ENCODE measurements around the gene CSF2RB. TPM values are rescaled to one million over a fixed set of nuclear protein-coding genes. Genes with fewer than 3 reads are reported as not detected.
A peak's percentile ranks its signal among the peaks of the same experiment; 100 is the strongest.

The CSF2RB gene
- total and polyA plus RNA-seq, 2 experiments from 2014 or later: 2.6 to 4.1 TPM

DNA sequence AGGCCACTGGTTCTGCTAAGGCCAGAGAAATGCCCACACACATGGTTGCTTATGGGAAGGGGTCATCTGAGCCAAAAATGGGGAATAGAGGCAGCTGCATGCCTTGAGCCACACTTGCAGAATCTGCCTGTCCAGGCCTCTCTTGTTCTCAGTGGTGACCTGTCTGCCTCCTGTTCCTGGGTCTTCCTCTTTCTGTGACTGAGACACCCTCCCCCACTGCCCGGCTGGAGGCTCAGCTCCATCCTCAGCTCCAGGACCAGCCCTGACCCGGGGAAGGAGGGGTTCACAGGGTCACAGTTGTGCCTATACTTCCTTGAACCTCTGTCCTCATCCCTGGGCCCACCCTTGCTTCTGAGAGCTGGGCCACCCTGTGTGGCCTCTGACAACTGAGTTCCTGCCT, 52.3 kb downstream of the CSF2RB start:
- no peaks in the 10 kb centered on the region for H4K20me1 ChIP-seq (ENCODE audit: insufficient read depth)
- peaks cover 28% of the 10 kb centered on the region; the same call in 1 of the 2 replicates for H3K27me3 ChIP-seq (replicated peaks; ENCODE audit: insufficient read depth)
- H3K9me2 ChIP-seq (ENCODE audit: insufficient read depth): no peaks in the 10 kb centered on the region
- H3K79me2 ChIP-seq (ENCODE audit: insufficient read depth): no peaks in the 10 kb centered on the region
- no peaks in the 10 kb centered on the region for H3F3A ChIP-seq (ENCODE audit: insufficient read depth)
- H3K4me3 ChIP-seq: no peak overlapping the region
- TF ChIP-seq EZH2phosphoT487 (IDR thresholded peaks at IDR 0.05; ENCODE audit: insufficient read depth, low read depth) (no peak), EZH2 (IDR thresholded peaks at IDR 0.05; ENCODE audit: insufficient read depth, poor library complexity, severe bottlenecking) (no peak)
- no peaks in the 10 kb centered on the region for H3K36me3 ChIP-seq (ENCODE audit: low read depth)
- H2AFZ ChIP-seq: no peak overlapping the region
- H3K9me3 ChIP-seq (ENCODE audit: low read depth): no peaks in the 10 kb centered on the region
- H3K9ac ChIP-seq: no peak overlapping the region
- H3K4me1 ChIP-seq (ENCODE audit: insufficient read depth): 0 out of 2 replicates have a peak, but pooled peaks cover 3% of the 10 kb centered on the region
- 30 to 38% methylated on average over 2 of the region's 2 CpGs for WGBS, 2 experiments (ENCODE audit: low coverage in 1 of 2, low lambda C conversion rate in 2 of 2, missing lambda C conversion rate in 2 of 2)
- DNase-seq: no peak
- in situ Hi-C loops (cut with MboI): no loop called here
- no peak overlapping the region for H3K27ac ChIP-seq
- H3K4me2 ChIP-seq (ENCODE audit: unreplicated experiment): no peak overlapping the region

DNA sequence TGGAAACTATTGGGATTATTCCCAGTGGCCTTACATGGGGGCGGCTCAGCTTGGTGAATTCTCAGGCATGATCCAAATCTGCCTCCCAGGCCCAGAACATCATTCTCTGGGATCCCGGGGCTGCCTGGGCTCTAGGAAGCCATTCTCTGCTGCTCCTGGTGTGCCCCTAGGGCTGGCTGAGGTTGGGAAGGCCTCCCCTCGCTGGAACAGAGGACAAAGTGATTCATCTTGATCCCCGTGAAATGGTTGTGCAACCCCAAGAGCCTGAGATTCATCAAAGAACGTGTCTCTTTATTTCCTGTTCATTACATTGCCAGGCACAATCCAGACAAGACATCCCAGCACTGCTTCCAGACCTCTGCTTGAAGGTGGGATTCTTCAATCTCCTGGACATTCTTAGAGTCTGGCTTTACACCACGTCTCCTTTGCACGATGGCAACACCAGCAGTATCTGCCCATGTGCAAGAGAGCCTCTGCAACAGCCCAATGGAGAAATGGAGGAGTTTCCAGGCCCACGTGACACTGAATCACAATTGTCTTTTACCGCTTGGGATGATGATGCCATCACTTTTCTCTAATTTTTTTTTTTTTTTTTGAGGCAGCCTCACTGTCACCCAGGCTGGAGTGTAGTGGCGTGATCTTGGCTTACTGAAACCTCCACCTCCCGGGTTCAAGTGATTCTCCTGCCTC, 53.6 kb downstream of the CSF2RB start:
- H4K20me1 ChIP-seq (ENCODE audit: insufficient read depth): no peaks in the 10 kb centered on the region
- TF ChIP-seq EZH2 (IDR thresholded peaks at IDR 0.05; ENCODE audit: insufficient read depth, poor library complexity, severe bottlenecking): no peak
- TF ChIP-seq EZH2phosphoT487 (IDR thresholded peaks at IDR 0.05; ENCODE audit: insufficient read depth, low read depth): no peak
- peaks cover 18% of the 10 kb centered on the region; the same call in 1 of the 2 replicates for H3K27me3 ChIP-seq (replicated peaks; ENCODE audit: insufficient read depth)
- 47 to 55% methylated on average over 11 of the region's 11 CpGs for WGBS, 2 experiments (ENCODE audit: low coverage in 1 of 2, low lambda C conversion rate in 2 of 2, missing lambda C conversion rate in 2 of 2)
- peak; percentile 44 for DNase-seq
- no peak overlapping the region for H3K4me3 ChIP-seq
- no peaks in the 10 kb centered on the region for H3K9me2 ChIP-seq (ENCODE audit: insufficient read depth)
- H3K27ac ChIP-seq: no peak overlapping the region
- in situ Hi-C loops (cut with MboI): no loop called here
- no peak overlapping the region for H3K4me2 ChIP-seq (ENCODE audit: unreplicated experiment)
- H3K36me3 ChIP-seq (ENCODE audit: low read depth): no peaks in the 10 kb centered on the region
- H3K79me2 ChIP-seq (ENCODE audit: insufficient read depth): no peaks in the 10 kb centered on the region
- H2AFZ ChIP-seq: 0 out of 2 replicates have a peak overlapping the region, but pooled peaks have one; percentile 9
- no peaks in the 10 kb centered on the region for H3K9me3 ChIP-seq (ENCODE audit: low read depth)
- no peak overlapping the region for H3K9ac ChIP-seq
- H3F3A ChIP-seq (ENCODE audit: insufficient read depth): no peaks in the 10 kb centered on the region
- H3K4me1 ChIP-seq (ENCODE audit: insufficient read depth): 0 out of 2 replicates have a peak, but pooled peaks cover under 1% of the 10 kb centered on the region

DNA sequence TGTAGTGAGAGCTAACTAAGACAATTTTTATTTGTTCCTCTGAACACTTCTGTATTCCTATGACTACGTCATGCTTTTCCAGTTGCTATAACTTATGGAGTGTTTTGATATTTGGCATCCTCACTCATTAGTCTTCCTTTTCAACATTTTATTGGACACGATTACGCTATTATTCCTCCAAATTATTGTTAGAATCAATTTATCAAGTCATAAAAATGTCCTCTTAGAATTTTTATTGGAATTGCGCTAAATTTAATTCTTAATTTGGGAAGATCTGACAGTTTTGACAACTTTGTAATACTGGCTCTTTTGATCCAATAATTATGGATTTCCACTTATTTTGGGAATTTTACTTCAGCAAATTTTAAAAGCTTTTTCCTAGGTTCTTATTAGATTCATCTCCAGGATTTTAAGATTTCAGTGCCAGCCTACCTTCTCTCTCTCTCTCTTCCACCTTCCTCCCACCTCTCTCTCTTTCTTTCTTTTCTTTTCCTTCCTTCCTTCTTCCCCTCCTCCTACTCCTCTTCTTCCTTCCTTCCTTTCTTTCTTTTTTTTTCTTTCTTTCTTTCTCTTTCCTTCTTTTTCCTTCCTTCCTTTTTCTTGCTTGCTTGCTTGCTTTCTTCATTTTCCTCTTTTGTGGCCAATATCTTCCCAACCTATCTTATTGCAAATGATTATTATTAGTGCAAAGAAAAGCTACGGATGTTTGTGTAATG, 55.0 kb downstream of the CSF2RB start:
- 55 to 57% methylated on average over 5 of the region's 5 CpGs for WGBS, 2 experiments (ENCODE audit: low coverage in 1 of 2, low lambda C conversion rate in 2 of 2, missing lambda C conversion rate in 2 of 2)
- in situ Hi-C loops (cut with MboI): no loop called here
- no peak for DNase-seq

DNA sequence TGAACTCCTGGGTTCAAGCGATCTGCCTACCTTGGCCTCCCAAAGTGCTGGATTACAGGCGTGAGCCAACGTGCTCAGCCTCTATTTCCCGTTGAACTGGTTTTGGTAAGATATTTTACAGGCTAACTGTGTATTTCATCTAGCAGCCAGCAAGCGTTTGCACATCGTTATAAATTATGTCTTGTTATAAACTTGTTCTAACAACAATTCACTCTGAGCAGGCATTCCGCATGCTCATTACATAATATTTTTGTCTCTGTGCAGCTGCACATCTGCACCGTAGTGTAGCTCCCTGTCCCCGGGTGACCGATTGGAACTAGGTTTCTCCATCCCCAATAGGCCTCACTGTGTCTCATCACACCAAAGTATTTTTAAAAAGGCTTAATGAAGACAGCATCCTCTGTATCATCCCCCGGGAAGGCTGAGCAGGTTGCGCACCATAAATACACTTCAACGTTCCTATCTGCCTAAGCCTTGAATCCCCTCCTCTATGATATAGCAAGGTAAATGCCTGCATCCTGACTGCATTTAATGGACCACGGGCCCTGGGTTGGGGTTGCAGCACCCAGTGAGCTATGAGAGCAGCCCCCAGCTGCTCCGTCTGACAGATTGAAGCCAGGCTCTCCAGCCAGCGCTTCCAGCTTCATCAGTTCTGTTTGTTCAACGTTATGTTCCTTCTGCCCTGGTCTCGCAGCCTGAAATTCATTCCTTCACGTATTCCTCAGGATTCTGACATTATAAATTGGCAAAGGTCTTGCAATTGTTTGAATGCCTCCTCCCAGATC, 58.1 kb downstream of the CSF2RB start:
- H3K9me3 ChIP-seq (ENCODE audit: low read depth): no peaks in the 10 kb centered on the region
- TF ChIP-seq EZH2phosphoT487 (IDR thresholded peaks at IDR 0.05; ENCODE audit: insufficient read depth, low read depth) (no peak), EZH2 (IDR thresholded peaks at IDR 0.05; ENCODE audit: insufficient read depth, poor library complexity, severe bottlenecking) (no peak)
- DNase-seq: no peak
- no peaks in the 10 kb centered on the region for H3K9me2 ChIP-seq (ENCODE audit: insufficient read depth)
- H3K9ac ChIP-seq: no peak overlapping the region
- H3K4me3 ChIP-seq: no peak overlapping the region
- H4K20me1 ChIP-seq (ENCODE audit: insufficient read depth): no peaks in the 10 kb centered on the region
- H3K4me2 ChIP-seq (ENCODE audit: unreplicated experiment): no peak overlapping the region
- in situ Hi-C loops (cut with MboI): loop anchor here (10.0 kb wide), 1 partner anchor 107 kb away; the partner anchor contains the start of gene NCF4
- no peaks in the 10 kb centered on the region for H3K79me2 ChIP-seq (ENCODE audit: insufficient read depth)
- no peaks in the 10 kb centered on the region for H3F3A ChIP-seq (ENCODE audit: insufficient read depth)
- no peak overlapping the region for H2AFZ ChIP-seq
- no peaks in the 10 kb centered on the region for H3K36me3 ChIP-seq (ENCODE audit: low read depth)
- H3K27ac ChIP-seq: no peak overlapping the region
- peaks cover 12% of the 10 kb centered on the region for H3K27me3 ChIP-seq (replicated peaks; ENCODE audit: insufficient read depth)
- H3K4me1 ChIP-seq (ENCODE audit: insufficient read depth): no peaks in the 10 kb centered on the region
- WGBS, 2 experiments (ENCODE audit: low coverage in 1 of 2, low lambda C conversion rate in 2 of 2, missing lambda C conversion rate in 2 of 2): 52% methylated on average over 19 of the region's 19 CpGs

More for the DNA sequence above, 55.0 kb downstream of the CSF2RB start:
- Histone ChIP-seq H3K4me2 (ENCODE audit: unreplicated experiment) (no peak overlapping the region), H2AFZ (no peak overlapping the region), H3F3A (ENCODE audit: insufficient read depth) (no peaks in the 10 kb centered on the region), H3K9ac (no peak overlapping the region), H3K9me2 (ENCODE audit: insufficient read depth) (no peaks in the 10 kb centered on the region), H4K20me1 (ENCODE audit: insufficient read depth) (no peaks in the 10 kb centered on the region), H3K4me3 (no peak overlapping the region), H3K27ac (no peak overlapping the region), H3K27me3 (replicated peaks; ENCODE audit: insufficient read depth) (peaks cover 12% of the 10 kb centered on the region), H3K9me3 (ENCODE audit: low read depth) (no peaks in the 10 kb centered on the region), H3K79me2 (ENCODE audit: insufficient read depth) (no peaks in the 10 kb centered on the region), H3K36me3 (ENCODE audit: low read depth) (no peaks in the 10 kb centered on the region), H3K4me1 (ENCODE audit: insufficient read depth) (no peaks in the 10 kb centered on the region)
- TF ChIP-seq EZH2 (IDR thresholded peaks at IDR 0.05; ENCODE audit: insufficient read depth, poor library complexity, severe bottlenecking) (no peak), EZH2phosphoT487 (IDR thresholded peaks at IDR 0.05; ENCODE audit: insufficient read depth, low read depth) (no peak)
